ENCODE measurements around the gene ERMAP.
"Not testable (repeated sequence)": the region's sequence is repeated elsewhere in the genome, so short reads cannot be mapped to it uniquely, and the experiment has no call there.

The ERMAP gene

DNA sequence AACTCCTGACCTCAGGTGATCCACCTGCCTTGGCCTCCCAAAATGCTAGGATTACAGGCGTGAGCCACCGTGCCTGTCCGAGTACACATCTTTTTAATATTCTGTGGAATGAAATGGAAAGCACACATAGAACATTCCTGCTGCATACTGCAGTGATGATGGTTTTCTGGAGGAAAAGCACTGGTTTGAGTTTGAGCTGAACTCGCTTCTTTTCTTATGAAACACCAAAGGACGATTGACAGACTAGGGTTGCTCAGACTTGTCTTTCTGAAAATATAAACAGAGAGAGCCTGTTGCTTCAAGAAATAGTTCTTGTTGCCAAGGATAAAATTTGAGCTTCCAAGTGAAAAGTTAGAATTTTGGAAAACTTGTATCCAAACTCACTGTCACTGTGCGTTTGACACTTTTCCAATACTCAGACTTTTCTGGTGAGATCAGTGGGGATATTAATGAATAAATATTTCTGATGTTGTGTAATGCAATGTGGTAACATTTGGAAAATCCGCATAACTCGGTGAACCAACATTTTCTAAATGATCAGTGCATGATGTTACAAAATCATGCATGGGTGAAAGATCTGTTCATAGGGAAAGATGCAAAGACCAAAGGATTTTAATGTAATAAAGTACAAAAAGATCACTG is 15.0 kb upstream of the ERMAP start:
- DNase-seq (ENCODE audit: low spot score) = no peak
- TF ChIP-seq, protein P1, sequence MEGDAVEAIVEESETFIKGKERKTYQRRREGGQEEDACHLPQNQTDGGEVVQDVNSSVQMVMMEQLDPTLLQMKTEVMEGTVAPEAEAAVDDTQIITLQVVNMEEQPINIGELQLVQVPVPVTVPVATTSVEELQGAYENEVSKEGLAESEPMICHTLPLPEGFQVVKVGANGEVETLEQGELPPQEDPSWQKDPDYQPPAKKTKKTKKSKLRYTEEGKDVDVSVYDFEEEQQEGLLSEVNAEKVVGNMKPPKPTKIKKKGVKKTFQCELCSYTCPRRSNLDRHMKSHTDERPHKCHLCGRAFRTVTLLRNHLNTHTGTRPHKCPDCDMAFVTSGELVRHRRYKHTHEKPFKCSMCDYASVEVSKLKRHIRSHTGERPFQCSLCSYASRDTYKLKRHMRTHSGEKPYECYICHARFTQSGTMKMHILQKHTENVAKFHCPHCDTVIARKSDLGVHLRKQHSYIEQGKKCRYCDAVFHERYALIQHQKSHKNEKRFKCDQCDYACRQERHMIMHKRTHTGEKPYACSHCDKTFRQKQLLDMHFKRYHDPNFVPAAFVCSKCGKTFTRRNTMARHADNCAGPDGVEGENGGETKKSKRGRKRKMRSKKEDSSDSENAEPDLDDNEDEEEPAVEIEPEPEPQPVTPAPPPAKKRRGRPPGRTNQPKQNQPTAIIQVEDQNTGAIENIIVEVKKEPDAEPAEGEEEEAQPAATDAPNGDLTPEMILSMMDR (IDR thresholded peaks at IDR 0.05; ENCODE audit: borderline replicate concordance, control extremely low read depth, extremely low read depth, insufficient read depth, missing control alignments) = no peak
- in situ Hi-C loops (cut with MboI; ENCODE audit: low sequenced_read_pairs, unreplicated experiment) = no loop called here

DNA sequence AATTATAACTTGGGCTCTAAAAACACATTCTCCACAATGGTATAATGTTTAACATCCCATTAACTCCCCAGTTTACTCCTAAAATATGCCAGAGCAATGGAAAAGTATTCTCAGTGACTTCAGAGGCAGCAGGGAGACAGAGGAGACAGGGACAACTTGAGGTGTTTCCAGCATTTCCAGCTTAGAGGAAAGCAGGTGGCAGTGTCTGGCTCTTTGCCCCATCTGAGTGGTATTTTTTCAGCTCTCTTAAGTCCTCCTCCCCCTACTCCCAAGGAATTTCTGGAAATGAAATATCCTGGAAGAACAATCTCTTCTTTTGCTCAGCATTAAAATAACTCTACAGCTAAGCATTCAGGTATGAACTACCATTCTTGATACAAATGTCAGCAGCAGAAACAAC is 10.8 kb upstream of the ERMAP start:
- DNase-seq (ENCODE audit: low spot score) = no peak
- TF ChIP-seq, protein P1 (IDR thresholded peaks at IDR 0.05; ENCODE audit: borderline replicate concordance, control extremely low read depth, extremely low read depth, insufficient read depth, missing control alignments) = no peak
- in situ Hi-C loops (cut with MboI; ENCODE audit: low sequenced_read_pairs, unreplicated experiment) = no loop called here

DNA sequence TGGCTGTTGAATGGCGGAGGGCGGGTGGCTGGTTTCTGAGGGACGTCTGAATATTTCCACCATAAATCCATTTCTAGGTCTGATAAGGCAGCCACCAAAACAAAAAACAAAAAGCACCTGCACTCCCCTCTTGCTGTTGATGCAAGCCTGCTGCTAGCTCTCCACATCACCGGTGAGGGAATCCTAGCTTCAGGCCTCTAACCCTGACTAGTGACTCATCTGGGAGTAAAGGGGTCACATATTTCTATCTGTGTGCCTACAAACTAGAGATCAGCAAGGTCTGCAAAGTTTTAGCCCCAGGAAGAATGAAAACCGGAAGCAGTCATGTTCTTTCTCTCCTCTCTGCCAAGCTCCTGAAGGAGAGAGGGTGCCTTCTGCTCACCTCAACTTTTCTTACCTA is 10.3 kb upstream of the ERMAP start:
- DNase-seq (ENCODE audit: low spot score) = no peak
- TF ChIP-seq, protein P1 (IDR thresholded peaks at IDR 0.05; ENCODE audit: borderline replicate concordance, control extremely low read depth, extremely low read depth, insufficient read depth, missing control alignments) = no peak
- in situ Hi-C loops (cut with MboI; ENCODE audit: low sequenced_read_pairs, unreplicated experiment) = no loop called here

DNA sequence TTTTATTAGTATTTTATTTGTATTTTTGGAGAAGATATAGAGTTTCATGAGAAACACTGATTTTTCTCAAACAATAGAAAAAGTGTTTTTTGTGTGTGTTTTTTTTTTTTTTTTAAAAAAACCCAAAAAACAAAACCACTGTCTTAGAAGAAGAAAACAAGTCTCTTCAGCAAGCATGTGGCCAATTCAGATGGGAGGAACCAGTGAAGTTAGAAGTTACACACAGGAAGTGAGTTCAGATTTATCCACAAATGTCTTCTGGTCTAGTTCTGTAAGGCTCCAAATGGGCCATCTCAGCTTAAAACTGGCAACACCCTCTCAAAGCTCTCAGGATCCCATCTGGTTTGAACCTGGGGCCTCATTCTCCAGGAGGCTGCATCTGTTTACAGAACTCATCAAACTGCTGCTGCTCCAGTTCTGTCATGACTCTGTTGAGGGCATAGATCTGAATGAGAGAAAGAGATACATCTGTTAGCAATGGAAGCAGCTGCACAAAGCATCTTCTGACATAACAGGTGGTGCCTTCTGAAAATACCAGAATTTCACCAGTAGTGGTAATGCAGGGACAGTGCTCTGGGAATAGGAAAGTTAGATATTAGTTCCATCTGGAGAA is 9.8 kb upstream of the ERMAP start:
- TF ChIP-seq, protein P1 (IDR thresholded peaks at IDR 0.05; ENCODE audit: borderline replicate concordance, control extremely low read depth, extremely low read depth, insufficient read depth, missing control alignments) = no peak
- in situ Hi-C loops (cut with MboI; ENCODE audit: low sequenced_read_pairs, unreplicated experiment) = no loop called here
- no peak for DNase-seq (ENCODE audit: low spot score)

DNA sequence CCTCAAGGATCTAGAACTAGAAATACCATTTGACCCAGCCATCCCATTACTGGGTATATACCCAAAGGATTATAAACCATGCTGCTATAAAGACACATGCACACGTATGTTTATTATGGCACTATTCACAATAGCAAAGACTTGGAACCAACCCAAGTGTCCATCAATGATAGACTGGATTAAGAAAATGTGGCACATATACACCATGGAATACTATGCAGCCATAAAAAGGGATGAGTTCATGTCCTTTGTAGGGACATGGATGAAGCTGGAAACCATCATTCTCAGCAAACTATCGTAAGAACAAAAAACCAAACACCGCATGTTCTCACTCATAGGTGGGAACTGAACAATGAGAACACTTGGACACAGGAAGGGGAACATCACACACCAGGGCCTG is 2.1 kb upstream of the ERMAP start:
- in situ Hi-C loops (cut with MboI; ENCODE audit: low sequenced_read_pairs, unreplicated experiment); DNase-seq (ENCODE audit: low spot score): not testable (repeated sequence)

DNA sequence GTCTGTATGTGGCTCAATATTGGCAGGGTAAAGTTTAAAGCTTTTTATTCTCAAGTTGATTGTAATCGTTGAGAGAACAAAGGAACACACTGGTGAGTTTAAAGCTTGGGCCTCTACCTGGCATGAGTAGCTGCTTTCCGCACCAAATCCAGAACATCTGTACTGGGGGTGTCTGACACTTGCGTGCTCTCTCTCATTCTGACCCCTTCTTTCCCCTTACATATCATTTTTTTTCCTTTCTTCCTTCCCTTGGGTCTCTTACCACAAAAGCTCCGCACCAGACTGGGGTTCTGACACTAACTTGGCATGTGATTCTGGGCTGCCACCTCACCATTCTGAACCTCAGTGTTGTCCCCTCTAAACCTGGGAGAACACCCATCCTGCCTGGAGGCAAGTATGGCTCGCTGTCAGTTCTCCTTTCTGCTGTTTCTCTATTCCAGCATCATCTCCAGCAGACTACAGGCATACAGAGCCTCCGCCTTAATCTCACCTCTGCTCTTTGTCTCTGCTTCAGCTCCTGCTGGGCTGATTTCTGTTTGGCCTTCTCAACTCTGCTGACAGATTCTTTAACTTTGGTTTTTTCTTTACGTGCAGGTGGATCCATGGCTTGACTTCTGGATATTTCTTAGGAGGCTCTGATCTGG is 859 bp upstream of the ERMAP start:
- no peak for DNase-seq (ENCODE audit: low spot score)
- in situ Hi-C loops (cut with MboI; ENCODE audit: low sequenced_read_pairs, unreplicated experiment) = no loop called here
- TF ChIP-seq, protein P1 (IDR thresholded peaks at IDR 0.05; ENCODE audit: borderline replicate concordance, control extremely low read depth, extremely low read depth, insufficient read depth, missing control alignments) = no peak

DNA sequence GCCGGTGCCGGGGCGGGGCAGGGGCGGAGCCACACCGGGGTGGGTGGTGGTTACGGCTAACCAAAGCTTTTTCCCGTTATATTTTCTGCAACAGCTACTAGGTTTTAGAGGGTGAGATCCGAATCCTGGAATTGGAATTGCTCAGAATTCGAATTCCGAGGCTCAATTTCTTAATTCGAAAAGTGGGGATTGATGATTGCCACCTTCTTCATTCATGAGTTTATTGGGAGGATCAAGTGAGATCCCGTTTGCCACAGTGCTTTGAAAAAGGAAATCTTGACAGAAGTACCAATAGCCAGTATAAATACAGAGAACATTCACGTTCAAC is 482 bp downstream of the ERMAP start:
- in situ Hi-C loops (cut with MboI; ENCODE audit: low sequenced_read_pairs, unreplicated experiment) = no loop called here
- DNase-seq (ENCODE audit: low spot score) = no peak
- TF ChIP-seq, protein P1 (IDR thresholded peaks at IDR 0.05; ENCODE audit: borderline replicate concordance, control extremely low read depth, extremely low read depth, insufficient read depth, missing control alignments) = no peak
